ENCODE results near the gene NMBR. TPM values are rescaled to one million over a fixed set of nuclear protein-coding genes. Genes with fewer than 3 reads are reported as not detected.
"Not testable (repeated sequence)": the region's sequence is repeated elsewhere in the genome, so short reads cannot be mapped to it uniquely, and the experiment has no call there.

NMBR gene
- polyA plus RNA-seq, 1 experiment: not detected

GRCh38 chr6:142068416-142068815, 78.5 kb downstream of the NMBR start:
- Histone ChIP-seq H3K4me3 (ENCODE audit: low read depth, low read length) (no peak overlapping the region), H3K27me3 (ENCODE audit: control insufficient read depth, insufficient read depth, low read length) (no peaks in the 10 kb centered on the region), H3K36me3 (ENCODE audit: control insufficient read depth, insufficient read depth, low read length) (no peaks in the 10 kb centered on the region)
- ChIA-PET CTCF (interaction anchor here (1.1 kb wide), 1 partner anchor 43 kb away, joined by 3 read pairs; no protein-coding TSS in a partner anchor), POLR2A (no interaction called here)
- no peak for DNase-seq (ENCODE audit: low read depth)
- TF ChIP-seq CTCF (IDR thresholded peaks at IDR 0.05; ENCODE audit: insufficient read depth, low read depth, low read length): no peak

GRCh38 chr6:142062861-142063260, 84.1 kb downstream of the NMBR start:
- CTCF ChIA-PET; H3K4me3 ChIP-seq (ENCODE audit: low read depth, low read length); H3K27me3 ChIP-seq (ENCODE audit: control insufficient read depth, insufficient read depth, low read length); DNase-seq (ENCODE audit: low read depth); H3K36me3 ChIP-seq (ENCODE audit: control insufficient read depth, insufficient read depth, low read length); POLR2A ChIA-PET: not testable (repeated sequence)

- DNase-seq (ENCODE audit: low read depth): no peak
- CTCF ChIA-PET: interaction anchor here (0.8 to 2.9 kb wide), 3 partner anchors 10 to 69 kb away, joined by 3 to 9 read pairs (median 6); no protein-coding TSS in a partner anchor
These were observed 88.2 kb downstream of the NMBR start for GRCh38 chr6:142058551-142059290.

GRCh38 chr6:142055219-142055618, 91.7 kb downstream of the NMBR start:
- POLR2A ChIA-PET: no interaction called here
- no peak overlapping the region for H3K4me3 ChIP-seq (ENCODE audit: low read depth, low read length)
- DNase-seq (ENCODE audit: low read depth): no peak
- no peaks in the 10 kb centered on the region for H3K27me3 ChIP-seq (ENCODE audit: control insufficient read depth, insufficient read depth, low read length)
- H3K36me3 ChIP-seq (ENCODE audit: control insufficient read depth, insufficient read depth, low read length): no peaks in the 10 kb centered on the region
- no peak for TF ChIP-seq CTCF (IDR thresholded peaks at IDR 0.05; ENCODE audit: insufficient read depth, low read depth, low read length)
- CTCF ChIA-PET: interaction anchor here (1.3 kb wide), 1 partner anchor 66 kb away, joined by 3 read pairs; no protein-coding TSS in a partner anchor

More at GRCh38 chr6:142058551-142059290, 88.2 kb downstream of the NMBR start:
- Histone ChIP-seq H3K27me3 (ENCODE audit: control insufficient read depth, insufficient read depth, low read length) (no peaks in the 10 kb centered on the region), H3K36me3 (ENCODE audit: control insufficient read depth, insufficient read depth, low read length) (no peaks in the 10 kb centered on the region), H3K4me3 (ENCODE audit: low read depth, low read length) (no peak overlapping the region)
- TF ChIP-seq CTCF (IDR thresholded peaks at IDR 0.05; ENCODE audit: insufficient read depth, low read depth, low read length): no peak
- POLR2A ChIA-PET: no interaction called here

- Histone ChIP-seq H3K36me3 (ENCODE audit: control insufficient read depth, insufficient read depth, low read length) (no peaks in the 10 kb centered on the region), H3K4me3 (ENCODE audit: low read depth, low read length) (no peak overlapping the region), H3K27me3 (ENCODE audit: control insufficient read depth, insufficient read depth, low read length) (no peaks in the 10 kb centered on the region)
- no peak for TF ChIP-seq CTCF (IDR thresholded peaks at IDR 0.05; ENCODE audit: insufficient read depth, low read depth, low read length)
- POLR2A ChIA-PET: no interaction called here
- CTCF ChIA-PET: no interaction called here
- DNase-seq (ENCODE audit: low read depth): no peak
These were observed 95.5 kb downstream of the NMBR start for GRCh38 chr6:142051404-142051803.

All from BJ (cell line).